GM12872 (cell line): Measurements from ENCODE around the gene CRYL1.

Source experiments
- CTCF ChIP-seq: IDR thresholded peaks from 3 replicates; pipeline ENCODE4 v1.5.1; 2011; ENCODE audit warnings: low read depth, mild to moderate bottlenecking, low read length, moderate library complexity; ENCODE audit not compliant: insufficient read depth

CRYL1 gene

GRCh38 chr13:20359335-20359734 is 166.3 kb downstream of the CRYL1 start:
- TF ChIP-seq CTCF, result no peak

DNA sequence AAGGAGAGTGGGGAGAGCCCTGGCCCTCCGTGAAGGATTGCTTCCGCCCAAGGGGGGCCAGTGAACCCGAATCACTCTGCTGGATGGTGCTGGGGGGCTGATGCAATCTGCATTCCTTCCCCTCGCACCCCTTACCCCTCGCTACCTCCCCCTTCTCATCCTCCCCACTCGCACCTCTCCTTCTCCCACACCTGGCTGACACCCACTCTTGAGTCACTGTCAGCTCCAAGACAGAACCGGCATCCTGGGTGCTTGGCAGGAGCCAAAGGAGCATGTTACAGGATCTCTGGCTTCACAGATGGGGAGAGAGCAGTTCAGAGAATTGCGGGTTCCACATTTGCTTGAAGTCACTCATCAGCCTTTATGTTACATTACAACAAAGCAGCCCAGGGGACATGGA is 167.6 kb downstream of the CRYL1 start:
- TF ChIP-seq CTCF, result no peak

- no peak for TF ChIP-seq CTCF
These were observed 169.2 kb downstream of the CRYL1 start for GRCh38 chr13:20356444-20356843.

- no peak for TF ChIP-seq CTCF
These were observed 170.9 kb downstream of the CRYL1 start for GRCh38 chr13:20354722-20355121.

- peak; percentile 28; the same call in 2 of the 3 replicates for TF ChIP-seq CTCF
These were observed 171.7 kb downstream of the CRYL1 start for GRCh38 chr13:20353973-20354372.
